HFFc6 (cell line): ENCODE data around the gene CYP46A1. TPM values are rescaled to one million over a fixed set of nuclear protein-coding genes. Genes with fewer than 3 reads are reported as not detected.

Experiments
- DNase-seq: peaks from one replicate; pipeline ENCODE4 v3.0.0-alpha.2; 2018
- H3K27ac Mint-ChIP-seq: 2 replicates; pipeline ENCODE4 v1.8.0; 2020; ENCODE audit warnings: mild to moderate bottlenecking, mixed read lengths
- H3K27me3 Mint-ChIP-seq: 2 replicates; pipeline ENCODE4 v1.8.0; 2021; ENCODE audit warnings: mild to moderate bottlenecking, moderate library complexity, mixed read lengths; ENCODE audit not compliant: insufficient read depth
- H3K36me3 Mint-ChIP-seq: 2 replicates; pipeline ENCODE4 v1.8.0; 2021; ENCODE audit warnings: low read depth, mixed read lengths
- H3K4me1 Mint-ChIP-seq: 2 replicates; pipeline ENCODE4 v1.8.0; 2020; ENCODE audit warnings: low read depth, mixed read lengths
- H3K4me3 Mint-ChIP-seq: 2 replicates; pipeline ENCODE4 v1.8.0; 2020; ENCODE audit warnings: mild to moderate bottlenecking, moderate library complexity, mixed read lengths
- H3K9me3 Mint-ChIP-seq: 2 replicates; pipeline ENCODE4 v1.8.0; 2020; ENCODE audit warnings: mild to moderate bottlenecking, mixed read lengths
- CTCF ChIP-seq: fragments of 200-600 bp; sonication (generic); IDR thresholded peaks from 2 replicates; pipeline ENCODE4 v1.5.0; 2021; ENCODE audit warnings: antibody characterized with exemption, mild to moderate bottlenecking
- total RNA-seq, 6 experiments: library from RNA; stranded (reverse); fragmentation: NEBNext Ultra II Directional; extraction: Animal tissue kit (Norgen Biotek cat#: 25700); gene quantifications; 2 replicates in 1 of 6; 3 replicates in 5 of 6; pipeline ENCODE4 v1.2.3, GENCODE V29; 2021

CYP46A1 gene
- total RNA-seq, 6 experiments from 2014 or later, result 0.28 to 0.62 (median 0.49) TPM

DNA sequence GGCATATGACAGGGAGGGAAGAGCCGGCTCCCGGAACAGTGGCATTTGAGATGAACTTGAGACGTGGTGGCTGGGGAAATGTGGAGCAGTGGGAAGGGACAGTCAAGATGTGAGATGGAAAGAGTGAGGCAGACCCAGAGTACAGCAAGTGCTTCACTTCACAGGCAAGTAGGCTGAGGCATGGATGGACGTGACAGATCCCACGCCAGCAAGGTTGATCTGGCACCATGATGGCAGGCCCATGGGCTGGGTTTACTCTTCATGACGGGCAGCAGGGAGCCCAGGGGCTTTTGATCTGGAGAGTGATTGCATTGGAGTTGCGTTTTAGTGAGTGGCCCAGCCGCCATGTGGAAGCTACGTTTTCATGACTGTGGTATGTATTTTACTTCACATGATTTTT is 91.3 kb downstream of the CYP46A1 start:
- H3K4me3 Mint-ChIP-seq, result no peak overlapping the region
- peaks cover 24% of the 10 kb centered on the region for H3K9me3 Mint-ChIP-seq
- no peak for TF ChIP-seq CTCF
- no peak for DNase-seq
- H3K27ac Mint-ChIP-seq, result no peak overlapping the region
- H3K36me3 Mint-ChIP-seq, result peaks cover 27% of the 10 kb centered on the region
- H3K4me1 Mint-ChIP-seq, result peaks cover 70% of the 10 kb centered on the region
- peaks cover 1% of the 10 kb centered on the region; the same call in 1 of the 2 replicates for H3K27me3 Mint-ChIP-seq

Other genes starting within 250 kb of the CYP46A1 start
- gene SETD3, start 203.4 kb upstream of the CYP46A1 start, total RNA-seq, result 10 to 100 TPM; 42.1 to 53.9 (median 47.0) TPM
- gene CCNK, start 202.9 kb upstream of the CYP46A1 start, total RNA-seq, result 10 to 100 TPM; 74.9 to 93.1 (median 86.4) TPM
- gene CCDC85C, start 80.1 kb upstream of the CYP46A1 start, total RNA-seq, result 10 to 100 TPM; 31.3 to 41.4 (median 34.3) TPM
- gene HHIPL1, start 39.2 kb upstream of the CYP46A1 start, total RNA-seq, result 1 to 10 TPM in 5 of 6 experiments, under 1 TPM in 1; 0.99 to 2.8 (median 1.3) TPM
- gene EML1, start 109.1 kb downstream of the CYP46A1 start, total RNA-seq, result 10 to 100 TPM; 13.2 to 27.6 (median 22.2) TPM